Sigmoid colon (tissue), 4 donors: Measurements from ENCODE around the gene FUT8.

Source experiments
- CTCF ChIP-seq, 4 experiments: fragments of 450-650 bp in 3 of 4; fragments of 200-600 bp in 1 of 4; IDR thresholded peaks; one replicate each; pipeline ENCODE4 v1.5.1; 2016 to 2019; ENCODE audit warnings: antibody characterized with exemption in 4 of 4, mild to moderate bottlenecking in 3 of 4, moderate library complexity in 2 of 4
- EP300 ChIP-seq, 4 donors: sonication (generic); formaldehyde crosslinking; IDR thresholded peaks; one replicate each; pipeline ENCODE4 v1.6.1; 2017; ENCODE audit warnings: antibody characterized with exemption in 4 of 4
- POLR2AphosphoS5 ChIP-seq, 4 donors: sonication (generic); formaldehyde crosslinking; IDR thresholded peaks; one replicate each; pipeline ENCODE4 v1.6.1; 2017; ENCODE audit warnings: antibody characterized with exemption in 4 of 4

- TF ChIP-seq POLR2AphosphoS5 (IDR thresholded peaks at IDR 0.05) (no peak), CTCF (IDR thresholded peaks at IDR 0.05) (no peak), EP300 (IDR thresholded peaks at IDR 0.05) (no peak)
Measured at GRCh38 chr14:65594153-65594881, 181.8 kb downstream of the FUT8 start.
